CD8-positive, alpha-beta memory T cell (primary cell): ENCODE results near the gene SNX9. TPM values are rescaled to one million over a fixed set of nuclear protein-coding genes. Genes with fewer than 3 reads are reported as not detected.

Experiments used
- CTCF ChIA-PET: fragments of 350-600 bp; sonication (Branson Sonifier 250); formaldehyde crosslinking; loops from one replicate; lab custom pipeline; 2021; ENCODE audit warnings: antibody characterized with exemption; lab: Charles Lee
- POLR2A ChIA-PET: fragments of 350-600 bp; sonication (Branson Sonifier 250); formaldehyde crosslinking; loops from one replicate; lab custom pipeline; 2021; ENCODE audit warnings: antibody characterized with exemption; lab: Charles Lee
- DNase-seq, 5 donors: peaks; one replicate each; pipeline versions ENCODE4 v3.0.0 to v3.0.0-alpha.2; 2020 to 2022; ENCODE audit warnings: mixed read lengths in 1 of 5
- H3K27ac ChIP-seq: one replicate; pipeline ENCODE4 v1.7.0; 2013; ENCODE audit warnings: low read depth, mild to moderate bottlenecking, low read length, moderate library complexity
- H3K27me3 ChIP-seq: 2 replicates; pipeline ENCODE4 v1.7.0; 2013; ENCODE audit warnings: low read length, mild to moderate bottlenecking; ENCODE audit not compliant: insufficient read depth, poor library complexity, severe bottlenecking
- H3K36me3 ChIP-seq: 2 replicates; pipeline ENCODE4 v1.7.0; 2013; ENCODE audit warnings: mild to moderate bottlenecking, low read length, moderate library complexity; ENCODE audit not compliant: insufficient read depth
- H3K4me1 ChIP-seq: 2 replicates; pipeline ENCODE4 v1.7.0; 2013; ENCODE audit warnings: mild to moderate bottlenecking, low read length, moderate library complexity; ENCODE audit not compliant: insufficient read depth
- H3K4me3 ChIP-seq: 2 replicates; pipeline ENCODE4 v1.7.0; 2013; ENCODE audit warnings: mild to moderate bottlenecking, low read length
- H3K9me3 ChIP-seq: 2 replicates; pipeline ENCODE4 v1.7.0; 2013; ENCODE audit warnings: mild to moderate bottlenecking, low read length
- H3K27ac Mint-ChIP-seq, 8 donors: one replicate each; pipeline ENCODE4 v1.8.0; 2020 to 2021; ENCODE audit warnings: mixed read lengths in 8 of 8, mild to moderate bottlenecking in 6 of 8, inconsistent platforms in 3 of 8, moderate library complexity in 3 of 8
- H3K27me3 Mint-ChIP-seq, 2 donors: one replicate each; pipeline ENCODE4 v1.8.0; 2020 to 2021; ENCODE audit warnings: mixed read lengths in 2 of 2, mild to moderate bottlenecking in 1 of 2, moderate library complexity in 1 of 2
- H3K36me3 Mint-ChIP-seq, 3 donors: one replicate each; pipeline ENCODE4 v1.8.0; 2020 to 2021; ENCODE audit warnings: mixed read lengths in 3 of 3, inconsistent platforms in 1 of 3, mild to moderate bottlenecking in 1 of 3
- H3K4me1 Mint-ChIP-seq, 3 donors: one replicate each; pipeline ENCODE4 v1.8.0; 2020 to 2021; ENCODE audit warnings: mixed read lengths in 3 of 3, inconsistent platforms in 1 of 3, mild to moderate bottlenecking in 1 of 3
- H3K4me3 Mint-ChIP-seq, 7 donors: one replicate each; pipeline ENCODE4 v1.8.0; 2020 to 2021; ENCODE audit warnings: mixed read lengths in 7 of 7, mild to moderate bottlenecking in 6 of 7, moderate library complexity in 4 of 7, inconsistent platforms in 2 of 7
- H3K9me3 Mint-ChIP-seq, 5 donors: one replicate each; pipeline ENCODE4 v1.8.0; 2020 to 2022; ENCODE audit warnings: mixed read lengths in 5 of 5, mild to moderate bottlenecking in 3 of 5, moderate library complexity in 2 of 5, inconsistent platforms in 1 of 5
- polyA plus RNA-seq: library from polyadenylated mRNA; unstranded; fragments of 300-500 nt; fragmentation: Illumina TruSeq; gene quantifications from one replicate; pipeline ENCODE4 v1.2.3, GENCODE V29; 2021
- total RNA-seq, 2 experiments: library from RNA; stranded (reverse); gene quantifications; one replicate each; pipeline ENCODE4 v1.2.3, GENCODE V29; 2021

The SNX9 gene
- total RNA-seq = 10 to 100 TPM; 60.3 to 60.5 TPM
- polyA plus RNA-seq = 11.9 TPM

- Mint-ChIP-seq H3K4me3 (peak within 1 kb of the TSS; percentile 91 to 97 (median 96)), H3K27me3 (peaks cover 8% of the 10 kb centered on the region in 2 donors), H3K27ac (peak within 1 kb of the TSS; percentile 94 to 98 (median 98)), H3K36me3 (peaks cover 0 to 4% (median 0%) of the 10 kb centered on the region in 3 donors), H3K4me1 (peaks cover 21 to 32% (median 24%) of the 10 kb centered on the region in 3 donors), H3K9me3 (no peaks in the 10 kb centered on the region)
- Histone ChIP-seq H3K4me3 (peak within 1 kb of the TSS; percentile 64), H3K36me3 (no peaks in the 10 kb centered on the region), H3K27me3 (no peaks in the 10 kb centered on the region), H3K4me1 (peaks cover 14% of the 10 kb centered on the region), H3K27ac (peak within 1 kb of the TSS; percentile 83), H3K9me3 (no peaks in the 10 kb centered on the region)
- DNase-seq = peak; percentile 40 to 73 (median 51)
- ChIA-PET CTCF (no interaction called here), POLR2A (no interaction called here)
These were observed at the start of gene SNX9 for GRCh38 chr6:157823001-157823527. SNX9 (plus strand) TSS chr6:157823246; CDS start chr6:157823435, 189 bp downstream.

- Mint-ChIP-seq H3K4me1 (peaks cover 11 to 20% (median 16%) of the 10 kb centered on the region in 3 donors), H3K9me3 (peaks cover 0 to 4% (median 0%) of the 10 kb centered on the region in 5 donors), H3K36me3 (peaks cover 0 to 4% (median 2%) of the 10 kb centered on the region in 3 donors), H3K4me3 (peak overlapping the region in 1 of 7 donors; percentile 46), H3K27ac (peak overlapping the region in 5 of 8 donors; percentile 84 to 91 (median 86)), H3K27me3 (peaks cover 10 to 18% of the 10 kb centered on the region in 2 donors)
- H3K27me3 ChIP-seq = no peaks in the 10 kb centered on the region
- no peak overlapping the region for H3K4me3 ChIP-seq
- no peak overlapping the region for H3K27ac ChIP-seq
- H3K4me1 ChIP-seq = peaks cover 15% of the 10 kb centered on the region
- H3K9me3 ChIP-seq = no peaks in the 10 kb centered on the region
- DNase-seq = no peak
- ChIA-PET POLR2A (no interaction called here), CTCF (no interaction called here)
- no peaks in the 10 kb centered on the region for H3K36me3 ChIP-seq
These were observed 49.7 kb upstream of the SNX9 start for GRCh38 chr6:157773248-157773773.

- CTCF ChIA-PET = no interaction called here
These were observed 48.6 kb upstream of the SNX9 start for GRCh38 chr6:157774153-157775135.

GRCh38 chr6:157775376-157775775 lies 47.7 kb upstream of the SNX9 start:
- H3K4me3 Mint-ChIP-seq = no peak overlapping the region
- H3K27ac ChIP-seq = no peak overlapping the region
- H3K27ac Mint-ChIP-seq = peak overlapping the region in 3 of 8 donors; percentile 1 to 52 (median 32)
- peaks cover 0 to 4% (median 2%) of the 10 kb centered on the region in 3 donors for H3K36me3 Mint-ChIP-seq
- peaks cover 9 to 10% of the 10 kb centered on the region in 2 donors for H3K27me3 Mint-ChIP-seq
- no peak overlapping the region for H3K4me3 ChIP-seq
- peaks cover 0 to 4% (median 0%) of the 10 kb centered on the region in 5 donors for H3K9me3 Mint-ChIP-seq
- no peaks in the 10 kb centered on the region for H3K36me3 ChIP-seq
- H3K4me1 ChIP-seq = no peaks in the 10 kb centered on the region
- CTCF ChIA-PET = no interaction called here
- POLR2A ChIA-PET = no interaction called here
- H3K9me3 ChIP-seq = no peaks in the 10 kb centered on the region
- no peak for DNase-seq
- no peaks in the 10 kb centered on the region for H3K27me3 ChIP-seq
- H3K4me1 Mint-ChIP-seq = peaks cover 7 to 13% (median 9%) of the 10 kb centered on the region in 3 donors

More at GRCh38 chr6:157774153-157775135, 48.6 kb upstream of the SNX9 start:
- H3K27ac ChIP-seq = no peak overlapping the region
- peaks cover 10 to 12% of the 10 kb centered on the region in 2 donors for H3K27me3 Mint-ChIP-seq
- no peaks in the 10 kb centered on the region for H3K27me3 ChIP-seq
- H3K4me1 Mint-ChIP-seq = peaks cover 8 to 13% (median 9%) of the 10 kb centered on the region in 3 donors
- H3K4me1 ChIP-seq = peaks cover 7% of the 10 kb centered on the region
- no peak overlapping the region for H3K4me3 ChIP-seq
- H3K36me3 Mint-ChIP-seq = peaks cover 0 to 4% (median 2%) of the 10 kb centered on the region in 3 donors
- peak overlapping the region in 4 of 8 donors; percentile 52 to 91 (median 81) for H3K27ac Mint-ChIP-seq
- POLR2A ChIA-PET = no interaction called here
- H3K36me3 ChIP-seq = no peaks in the 10 kb centered on the region
- no peak overlapping the region for H3K4me3 Mint-ChIP-seq
- DNase-seq = no peak
- H3K9me3 ChIP-seq = no peaks in the 10 kb centered on the region
- H3K9me3 Mint-ChIP-seq = peaks cover 0 to 4% (median 0%) of the 10 kb centered on the region in 5 donors

GRCh38 chr6:157777344-157777743 lies 45.7 kb upstream of the SNX9 start:
- ChIA-PET POLR2A (no interaction called here), CTCF (no interaction called here)
- H3K27me3 Mint-ChIP-seq = peaks cover 10 to 13% of the 10 kb centered on the region in 2 donors
- DNase-seq = no peak
- H3K4me1 ChIP-seq = no peaks in the 10 kb centered on the region
- H3K36me3 Mint-ChIP-seq = peaks cover 0 to 11% (median 2%) of the 10 kb centered on the region in 3 donors
- no peak overlapping the region for H3K4me3 ChIP-seq
- no peaks in the 10 kb centered on the region for H3K9me3 ChIP-seq
- H3K27ac ChIP-seq = no peak overlapping the region
- no peak overlapping the region for H3K4me3 Mint-ChIP-seq
- peaks cover 7 to 13% (median 9%) of the 10 kb centered on the region in 3 donors for H3K4me1 Mint-ChIP-seq
- no peak overlapping the region for H3K27ac Mint-ChIP-seq
- no peaks in the 10 kb centered on the region for H3K27me3 ChIP-seq
- peaks cover 0 to 10% (median 6%) of the 10 kb centered on the region in 5 donors for H3K9me3 Mint-ChIP-seq
- no peaks in the 10 kb centered on the region for H3K36me3 ChIP-seq

GRCh38 chr6:157778719-157779118 lies 44.3 kb upstream of the SNX9 start:
- Histone ChIP-seq H3K27me3 (no peaks in the 10 kb centered on the region), H3K27ac (no peak overlapping the region), H3K4me3 (no peak overlapping the region), H3K36me3 (no peaks in the 10 kb centered on the region), H3K9me3 (no peaks in the 10 kb centered on the region), H3K4me1 (no peaks in the 10 kb centered on the region)
- Mint-ChIP-seq H3K27me3 (peaks cover 9 to 12% of the 10 kb centered on the region in 2 donors), H3K4me1 (peaks cover 3 to 8% (median 3%) of the 10 kb centered on the region in 3 donors), H3K4me3 (no peak overlapping the region), H3K9me3 (peaks cover 0 to 10% (median 5%) of the 10 kb centered on the region in 5 donors), H3K36me3 (peaks cover 0 to 11% (median 0%) of the 10 kb centered on the region in 3 donors), H3K27ac (no peak overlapping the region)
- ChIA-PET POLR2A (no interaction called here), CTCF (no interaction called here)
- no peak for DNase-seq

GRCh38 chr6:157779705-157780604 lies 43.1 kb upstream of the SNX9 start:
- POLR2A ChIA-PET = no interaction called here
- Mint-ChIP-seq H3K4me3 (no peak overlapping the region), H3K9me3 (peaks cover 0 to 10% (median 5%) of the 10 kb centered on the region in 5 donors), H3K36me3 (peaks cover 0 to 11% (median 0%) of the 10 kb centered on the region in 3 donors), H3K27me3 (peaks cover 10 to 12% of the 10 kb centered on the region in 2 donors), H3K4me1 (no peaks in the 10 kb centered on the region), H3K27ac (no peak overlapping the region)
- no peak for DNase-seq
- CTCF ChIA-PET = no interaction called here
- Histone ChIP-seq H3K27ac (no peak overlapping the region), H3K36me3 (no peaks in the 10 kb centered on the region), H3K4me1 (no peaks in the 10 kb centered on the region), H3K9me3 (no peaks in the 10 kb centered on the region), H3K4me3 (no peak overlapping the region), H3K27me3 (no peaks in the 10 kb centered on the region)
